HG03520 (cell line): ENCODE data around the gene EHHADH.

Experiments
- ATAC-seq: cut with Tn5 transposase; IDR thresholded peaks from one replicate; pipeline ENCODE4 v1.9.1; 2021; ENCODE audit warnings: mild to moderate bottlenecking, moderate library complexity; ENCODE audit not compliant: unreplicated experiment

EHHADH gene

DNA sequence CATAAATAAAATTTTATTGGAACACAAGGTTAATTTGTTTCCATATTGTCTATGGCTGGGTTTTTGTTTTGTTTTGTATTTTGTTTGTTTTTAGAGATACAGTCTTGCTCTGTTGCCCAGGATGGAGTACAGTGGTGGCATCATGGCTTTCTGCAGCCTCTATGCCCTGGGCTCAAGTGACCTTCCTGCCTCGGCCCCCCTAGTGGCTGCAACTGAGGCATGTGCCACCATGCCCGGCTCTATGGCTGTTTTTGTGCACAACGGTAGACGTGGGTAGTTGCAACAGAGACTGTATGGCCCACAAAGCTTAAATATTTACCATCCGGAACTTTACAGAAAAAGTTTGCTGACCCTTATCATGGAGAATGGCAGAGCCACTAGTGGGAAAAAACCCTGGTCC lies 54.2 kb downstream of the EHHADH start:
- ATAC-seq, result no peak

DNA sequence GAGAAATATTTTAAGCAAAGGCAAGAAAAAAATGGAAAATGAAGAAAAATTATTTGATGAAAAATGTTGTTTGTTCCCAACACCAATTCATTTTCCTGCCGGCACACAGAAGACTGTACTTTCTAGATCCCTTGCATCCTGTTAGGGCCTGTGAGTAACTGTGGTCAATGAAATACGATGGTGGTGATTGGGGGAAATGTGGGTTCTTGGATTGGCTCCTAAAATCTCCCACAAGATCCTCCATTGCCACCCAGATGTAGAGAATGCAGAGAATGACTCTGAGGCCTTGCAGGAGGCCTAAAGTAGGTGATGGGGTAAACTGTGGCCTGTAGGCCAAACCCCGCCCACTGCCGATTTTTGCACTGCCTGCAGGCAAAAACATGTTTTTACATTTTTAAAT lies 54.6 kb downstream of the EHHADH start:
- no peak for ATAC-seq

DNA sequence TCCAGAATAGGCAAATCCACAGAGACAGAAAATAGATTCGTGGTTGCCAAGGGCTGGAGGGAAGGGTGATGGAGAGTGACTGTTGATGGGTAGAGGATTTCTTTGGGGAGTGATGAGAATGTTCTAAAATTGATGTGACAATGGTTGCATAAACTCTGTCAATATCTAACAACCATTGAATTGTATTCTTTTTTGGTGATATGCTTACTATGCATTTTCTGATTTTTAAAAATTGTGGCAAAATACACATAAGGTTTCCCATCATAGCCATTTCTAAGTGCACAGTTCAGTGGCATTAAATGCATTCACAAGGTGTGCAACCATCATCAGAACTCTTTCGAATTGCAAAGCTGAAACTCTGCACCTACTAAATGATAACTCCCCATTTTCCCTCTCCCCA lies 56.8 kb downstream of the EHHADH start:
- ATAC-seq, result no peak

DNA sequence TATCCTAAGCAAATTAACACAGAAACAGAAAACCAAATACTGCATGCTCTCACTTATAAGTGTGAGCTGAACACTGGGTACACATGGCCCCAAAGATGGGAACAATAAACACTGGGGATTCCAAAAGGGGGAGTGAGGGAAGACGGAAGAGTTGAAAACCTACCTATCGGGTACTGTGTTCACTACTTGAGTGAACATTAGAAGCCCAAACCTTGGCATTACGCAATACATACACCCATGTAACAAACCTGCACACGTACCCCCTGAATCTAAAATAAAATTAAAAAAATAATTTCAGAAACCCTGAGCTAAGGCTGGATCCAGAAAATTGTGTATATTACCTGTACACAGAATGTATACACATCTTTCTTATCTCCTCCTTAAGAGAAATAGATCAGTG lies 58.2 kb downstream of the EHHADH start:
- no peak for ATAC-seq

DNA sequence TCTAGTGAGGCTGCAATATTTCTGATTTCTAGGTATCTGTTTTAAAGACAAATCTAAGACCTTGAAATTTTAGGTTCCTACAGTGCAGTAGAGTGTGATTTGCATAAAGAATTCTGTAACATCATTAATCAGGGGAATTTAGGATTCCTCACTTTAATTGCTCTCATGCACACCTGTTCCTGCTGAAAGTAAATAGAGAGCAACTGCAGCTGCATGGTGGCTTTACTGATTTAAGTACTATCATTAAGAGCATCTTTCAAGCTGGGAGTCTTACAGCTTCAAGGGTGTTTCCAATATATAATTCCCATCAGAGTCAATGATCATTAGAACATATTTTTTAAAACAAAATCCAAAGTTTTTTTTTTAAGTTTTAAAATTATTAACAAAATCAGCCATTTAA lies 65.0 kb downstream of the EHHADH start:
- ATAC-seq, result no peak

DNA sequence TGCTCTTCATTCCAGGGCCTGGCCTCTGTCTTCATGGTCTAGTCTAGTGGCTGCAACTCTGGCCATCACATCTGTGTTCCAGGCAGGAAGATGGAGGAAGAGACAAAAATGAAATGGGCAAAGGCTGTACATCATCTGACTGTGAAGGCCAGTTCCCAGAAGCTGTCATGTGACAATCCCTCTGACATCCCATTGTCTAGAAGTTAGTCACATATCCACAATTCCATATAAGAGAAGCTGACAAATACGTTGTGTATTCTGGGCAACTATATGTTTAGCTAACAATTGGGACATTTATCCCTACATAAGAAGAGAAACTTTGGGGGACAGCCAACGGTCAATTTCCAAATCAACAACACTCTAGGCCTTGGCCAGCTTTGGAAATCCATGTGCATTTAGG lies 66.5 kb downstream of the EHHADH start:
- ATAC-seq, result no peak

DNA sequence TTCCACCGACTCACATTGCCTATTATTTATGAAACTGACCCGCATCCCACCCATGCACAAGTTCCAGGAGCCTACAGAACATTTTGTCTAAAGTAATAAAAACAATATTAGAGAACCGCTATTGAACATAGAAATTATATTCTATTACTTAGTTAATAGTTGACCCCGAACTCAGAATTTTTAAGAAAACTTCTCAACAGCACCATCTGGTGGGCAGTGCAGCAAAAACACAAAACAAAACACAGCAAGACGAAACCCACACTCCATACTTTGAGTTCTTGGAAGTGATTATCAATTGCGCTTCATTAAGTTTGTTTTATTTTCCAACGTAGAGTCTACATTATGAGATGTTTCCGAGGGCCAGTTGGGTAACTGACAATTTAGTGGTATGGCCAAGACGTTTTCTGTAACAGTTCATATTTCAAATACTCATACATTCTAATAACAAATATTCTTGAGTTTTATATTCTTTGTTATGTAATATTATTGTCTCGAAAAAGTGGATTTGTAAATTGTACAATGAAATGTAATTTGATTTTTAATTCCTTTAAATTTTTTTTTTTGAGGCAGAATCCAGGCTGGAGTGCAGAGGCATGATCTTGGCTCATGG lies 77.0 kb downstream of the EHHADH start:
- ATAC-seq, result no peak

- no peak for ATAC-seq
Measured at GRCh38 chr3:185175370-185175987, 78.4 kb downstream of the EHHADH start.

DNA sequence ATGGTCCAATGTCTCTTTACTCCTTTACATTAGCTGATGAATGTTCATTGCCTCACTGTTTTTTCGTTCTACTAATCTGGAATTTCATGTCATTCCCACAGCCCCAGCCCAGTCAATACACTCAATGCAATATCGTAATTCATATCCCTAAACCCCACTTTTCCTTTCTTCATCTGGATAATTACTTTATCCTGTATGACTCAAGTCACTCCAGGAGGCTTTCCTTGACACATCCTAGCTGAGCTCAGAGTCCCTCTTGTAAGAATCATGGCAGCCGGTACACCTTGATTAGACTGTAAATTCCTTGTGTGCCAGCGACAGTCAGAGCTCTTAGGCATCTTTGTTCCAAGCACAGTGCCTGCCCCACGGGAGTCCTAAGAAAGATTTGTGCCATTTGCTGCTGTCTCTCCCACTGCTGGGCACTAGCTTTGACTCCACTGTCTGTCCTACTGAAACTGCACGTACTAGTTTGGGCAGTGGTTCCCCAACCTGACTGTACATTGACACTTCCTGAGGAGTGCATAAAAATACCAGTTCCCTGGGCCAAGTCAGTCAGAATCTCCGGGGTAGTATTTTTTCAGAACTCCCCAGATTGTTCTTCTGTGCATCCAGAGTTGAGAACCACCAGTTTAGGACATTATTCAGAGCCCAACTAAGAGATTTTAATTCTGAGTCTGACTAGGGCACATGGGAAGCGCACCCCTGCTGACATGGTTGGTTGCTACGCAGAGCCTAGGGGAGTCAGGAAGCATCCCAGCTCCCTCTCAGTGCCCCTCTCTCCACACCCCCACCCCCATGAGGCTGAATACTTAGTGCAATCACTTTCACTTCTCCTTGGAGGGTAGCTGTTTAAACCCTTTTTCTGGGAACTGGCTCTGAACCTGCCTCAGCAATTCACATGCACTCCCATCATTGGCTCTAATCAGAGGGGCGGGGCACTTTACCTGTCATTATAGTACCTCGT lies 81.5 kb downstream of the EHHADH start:
- ATAC-seq, result no peak

- ATAC-seq, result no peak
Measured at GRCh38 chr3:185164428-185165217, 89.2 kb downstream of the EHHADH start.

DNA sequence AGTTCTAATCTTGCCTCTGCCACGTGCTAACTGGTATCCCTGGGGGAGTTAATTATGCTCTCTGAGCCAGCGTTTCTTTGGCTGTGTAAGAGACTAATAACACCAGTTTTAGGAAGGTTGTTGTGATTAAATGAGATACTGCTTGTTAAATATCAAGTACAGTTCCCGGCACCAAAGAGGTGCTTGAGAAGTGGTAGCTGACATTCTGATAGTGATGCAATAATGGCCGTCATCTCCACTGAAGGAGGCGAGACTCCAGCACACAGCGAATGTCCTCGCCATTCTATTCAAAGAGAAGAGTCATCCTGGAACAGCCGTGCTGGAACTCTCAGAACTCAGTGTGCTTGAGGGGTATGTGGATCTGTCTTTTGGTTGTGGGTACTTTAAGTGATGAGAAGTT lies 91.2 kb downstream of the EHHADH start:
- ATAC-seq, result no peak

- ATAC-seq, result no peak
Measured at GRCh38 chr3:185161761-185162160, 92.1 kb downstream of the EHHADH start.

DNA sequence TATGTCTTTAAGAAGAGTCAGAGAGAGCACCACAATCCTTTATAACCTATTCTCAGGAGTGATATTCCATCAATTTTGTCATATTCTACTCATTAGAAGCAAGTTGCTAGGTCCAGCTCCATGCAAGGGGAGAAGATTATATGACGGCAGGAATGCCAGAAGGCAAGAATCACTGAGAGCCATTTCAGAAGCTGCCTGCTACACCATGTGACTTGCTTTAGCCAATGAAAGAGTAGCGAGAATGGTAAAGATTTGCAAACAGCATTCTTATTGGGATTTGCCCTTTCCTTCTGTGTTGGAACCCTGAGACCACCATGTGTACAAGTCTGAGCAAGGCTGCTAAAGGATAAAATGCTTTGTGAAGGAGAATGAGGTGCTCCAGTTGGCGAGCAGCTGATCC lies 96.5 kb downstream of the EHHADH start:
- no peak for ATAC-seq

GRCh38 chr3:185155678-185156077 lies 98.2 kb downstream of the EHHADH start:
- ATAC-seq, result no peak

GRCh38 chr3:185153861-185154629 lies 99.8 kb downstream of the EHHADH start:
- ATAC-seq, result no peak

DNA sequence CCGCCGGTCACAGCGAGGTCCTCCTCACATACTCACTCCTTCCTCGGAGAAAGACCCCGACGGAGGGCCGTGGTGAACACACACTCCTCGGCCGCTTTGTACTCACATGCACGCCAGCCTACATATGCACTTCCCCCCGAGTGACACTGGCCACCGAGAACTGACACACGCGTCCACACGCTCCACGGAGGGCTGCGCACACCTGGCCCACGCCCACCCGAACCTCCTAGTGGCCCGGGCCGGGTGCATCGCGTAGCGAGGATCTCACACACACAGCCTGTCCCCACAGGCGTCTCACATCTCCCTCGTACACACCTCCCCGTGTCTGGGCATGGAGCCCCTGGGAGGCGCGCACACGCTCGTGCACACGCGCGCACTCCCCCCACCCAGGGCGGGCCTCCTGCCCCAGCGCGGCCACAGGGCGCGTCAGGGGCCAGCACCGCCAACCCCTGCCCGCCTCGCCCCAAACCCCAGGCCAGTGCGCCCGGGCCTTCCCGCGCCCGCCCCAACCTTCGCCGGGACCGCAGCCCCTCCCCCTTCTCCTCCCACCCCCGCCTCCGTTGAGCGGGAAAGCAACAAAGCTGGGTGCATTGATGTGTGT lies 100.6 kb downstream of the EHHADH start:
- ATAC-seq, result no peak

DNA sequence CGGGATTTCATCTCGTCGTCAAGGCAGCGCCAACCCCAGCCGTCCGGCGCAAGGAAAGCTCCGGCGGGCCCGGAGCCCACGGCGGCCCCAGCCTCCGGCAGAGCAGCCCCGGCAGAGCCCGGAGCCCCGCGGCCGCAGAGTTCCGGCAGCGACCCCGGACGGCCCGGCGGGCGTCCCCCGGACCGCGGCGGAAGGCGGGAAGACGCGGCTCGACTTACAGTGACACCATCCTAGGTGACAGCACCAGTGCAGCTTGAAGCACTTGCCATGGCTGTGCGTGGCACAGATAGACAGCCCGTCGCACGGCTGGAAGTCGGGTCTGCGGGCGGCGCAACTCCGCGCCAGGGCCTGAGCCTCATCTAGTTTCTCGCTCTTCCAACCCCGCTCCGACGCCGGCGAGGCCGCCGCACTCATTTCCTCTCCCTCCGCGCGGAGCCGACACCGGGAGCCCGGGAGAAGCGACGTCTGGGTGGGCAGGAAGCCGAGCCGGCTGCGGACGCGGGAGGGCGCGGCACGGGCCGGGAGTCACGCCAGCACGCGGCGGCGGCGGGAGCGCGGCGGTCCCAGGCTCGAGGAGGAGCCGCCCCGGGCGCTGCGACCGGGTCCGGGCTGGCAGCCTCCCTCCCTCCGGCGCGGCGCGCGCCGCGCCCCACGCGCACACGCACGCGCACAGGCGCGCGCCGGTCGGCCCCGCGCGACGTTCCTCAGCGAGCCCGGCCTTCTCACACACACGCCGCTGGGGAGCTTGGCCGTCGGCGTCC lies 101.3 kb downstream of the EHHADH start, which contains the start of gene C3orf70:
Gene C3orf70, minus strand, starts transcription at position 651 of the 761 bp plus-strand sequence. Its CDS starts 237 bp downstream, at position 414.
- ATAC-seq, result no peak

DNA sequence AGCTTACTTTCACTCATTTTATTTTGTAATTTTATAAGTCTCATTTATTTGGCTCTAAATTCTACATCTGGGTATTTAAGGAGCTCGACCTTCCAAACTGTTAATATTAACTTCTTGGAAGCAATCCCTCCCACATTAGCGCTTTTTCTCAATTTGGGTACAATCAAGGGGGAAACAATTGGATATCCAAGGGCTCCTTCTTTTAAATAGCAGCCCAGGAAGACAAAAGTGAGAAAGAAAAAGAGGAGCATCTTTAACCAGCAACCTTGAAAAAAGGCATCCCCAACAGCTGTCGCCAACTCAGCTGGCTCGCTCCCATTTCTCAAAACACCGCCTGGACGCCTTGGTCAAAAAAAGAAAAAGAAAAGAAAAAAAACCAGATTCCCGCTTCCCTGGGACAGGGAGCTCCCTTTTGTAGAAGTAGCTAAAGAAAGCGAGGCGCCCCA lies 101.9 kb downstream of the EHHADH start:
- no peak for ATAC-seq
